Measurements from ENCODE around the gene SKIC2.
A peak's percentile ranks its signal among the peaks of the same experiment; 100 is the strongest.

Gene SKIC2

DNA sequence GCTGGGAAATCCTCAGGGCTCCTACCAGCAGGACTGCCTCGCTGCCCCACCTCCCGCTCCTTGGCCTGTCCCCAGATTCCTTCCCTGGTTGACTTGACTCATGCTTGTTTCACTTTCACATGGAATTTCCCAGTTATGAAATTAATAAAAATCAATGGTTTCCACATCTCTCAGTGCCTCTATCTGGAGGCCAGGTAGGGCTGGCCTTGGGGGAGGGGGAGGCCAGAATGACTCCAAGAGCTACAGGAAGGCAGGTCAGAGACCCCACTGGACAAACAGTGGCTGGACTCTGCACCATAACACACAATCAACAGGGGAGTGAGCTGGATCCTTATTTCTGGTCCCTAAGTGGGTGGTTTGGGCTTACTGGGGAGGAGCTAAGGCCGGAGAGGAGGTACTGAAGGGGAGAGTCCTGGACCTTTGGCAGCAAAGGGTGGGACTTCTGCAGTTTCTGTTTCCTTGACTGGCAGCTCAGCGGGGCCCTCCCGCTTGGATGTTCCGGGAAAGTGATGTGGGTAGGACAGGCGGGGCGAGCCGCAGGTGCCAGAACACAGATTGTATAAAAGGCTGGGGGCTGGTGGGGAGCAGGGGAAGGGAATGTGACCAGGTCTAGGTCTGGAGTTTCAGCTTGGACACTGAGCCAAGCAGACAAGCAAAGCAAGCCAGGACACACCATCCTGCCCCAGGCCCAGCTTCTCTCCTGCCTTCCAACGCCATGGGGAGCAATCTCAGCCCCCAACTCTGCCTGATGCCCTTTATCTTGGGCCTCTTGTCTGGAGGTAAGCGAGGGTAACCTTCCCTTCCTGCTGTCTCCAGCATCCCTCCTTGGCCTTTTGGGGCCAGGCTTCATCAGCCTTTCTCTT, 13.2 kb upstream of the SKIC2 start, which contains the start of gene CFB:
TSS of gene CFB (plus strand) at position 589 of the 863 bp plus-strand sequence. CDS start at position 716, 127 bp downstream.
- no peak for DNase-seq

DNA sequence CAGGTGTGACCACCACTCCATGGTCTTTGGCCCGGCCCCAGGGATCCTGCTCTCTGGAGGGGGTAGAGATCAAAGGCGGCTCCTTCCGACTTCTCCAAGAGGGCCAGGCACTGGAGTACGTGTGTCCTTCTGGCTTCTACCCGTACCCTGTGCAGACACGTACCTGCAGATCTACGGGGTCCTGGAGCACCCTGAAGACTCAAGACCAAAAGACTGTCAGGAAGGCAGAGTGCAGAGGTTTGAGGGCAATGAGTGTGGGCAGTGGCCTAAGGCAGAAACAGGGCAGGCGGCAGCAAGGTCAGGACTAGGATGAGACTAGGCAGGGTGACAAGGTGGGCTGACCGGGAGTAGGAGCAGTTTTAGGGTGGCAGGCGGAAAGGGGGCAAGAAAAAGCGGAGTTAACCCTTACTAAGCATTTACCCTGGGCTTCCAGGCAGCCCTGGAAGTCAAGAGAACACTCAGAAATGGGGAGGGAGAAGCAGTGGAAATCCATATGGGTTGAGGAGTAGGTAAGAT, 12.5 kb upstream of the SKIC2 start:
- DNase-seq = no peak

DNA sequence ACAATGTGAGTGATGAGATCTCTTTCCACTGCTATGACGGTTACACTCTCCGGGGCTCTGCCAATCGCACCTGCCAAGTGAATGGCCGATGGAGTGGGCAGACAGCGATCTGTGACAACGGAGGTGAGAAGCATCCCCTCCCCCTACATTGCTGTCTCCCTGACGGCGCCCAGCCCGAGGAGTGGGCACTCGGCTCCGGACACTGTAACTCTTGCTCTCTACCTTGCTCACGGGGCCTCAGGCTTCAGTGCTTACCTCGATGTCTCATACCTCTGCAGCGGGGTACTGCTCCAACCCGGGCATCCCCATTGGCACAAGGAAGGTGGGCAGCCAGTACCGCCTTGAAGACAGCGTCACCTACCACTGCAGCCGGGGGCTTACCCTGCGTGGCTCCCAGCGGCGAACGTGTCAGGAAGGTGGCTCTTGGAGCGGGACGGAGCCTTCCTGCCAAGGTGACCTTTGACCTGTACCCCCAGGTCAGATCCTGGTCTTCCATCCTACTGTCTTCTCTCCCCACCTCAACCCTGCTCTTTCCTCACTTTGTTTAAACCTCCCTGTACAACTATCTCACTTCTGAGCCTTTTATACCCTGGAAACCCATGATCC, 11.8 kb upstream of the SKIC2 start:
- DNase-seq = no peak

DNA sequence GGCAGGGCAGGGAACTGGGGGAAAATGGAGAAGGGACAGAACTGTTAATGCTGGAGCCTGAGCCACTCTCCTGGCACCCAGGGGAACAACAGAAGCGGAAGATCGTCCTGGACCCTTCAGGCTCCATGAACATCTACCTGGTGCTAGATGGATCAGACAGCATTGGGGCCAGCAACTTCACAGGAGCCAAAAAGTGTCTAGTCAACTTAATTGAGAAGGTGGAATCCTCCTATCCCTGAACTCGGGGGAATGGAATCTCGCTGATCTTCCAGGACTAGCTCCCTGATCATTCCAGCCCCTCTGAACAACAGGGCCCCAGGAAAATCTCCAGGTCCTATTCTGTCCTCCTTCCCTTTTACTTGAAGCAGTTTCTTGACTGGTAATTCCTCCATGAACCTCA, 11.1 kb upstream of the SKIC2 start:
- DNase-seq = no peak

DNA sequence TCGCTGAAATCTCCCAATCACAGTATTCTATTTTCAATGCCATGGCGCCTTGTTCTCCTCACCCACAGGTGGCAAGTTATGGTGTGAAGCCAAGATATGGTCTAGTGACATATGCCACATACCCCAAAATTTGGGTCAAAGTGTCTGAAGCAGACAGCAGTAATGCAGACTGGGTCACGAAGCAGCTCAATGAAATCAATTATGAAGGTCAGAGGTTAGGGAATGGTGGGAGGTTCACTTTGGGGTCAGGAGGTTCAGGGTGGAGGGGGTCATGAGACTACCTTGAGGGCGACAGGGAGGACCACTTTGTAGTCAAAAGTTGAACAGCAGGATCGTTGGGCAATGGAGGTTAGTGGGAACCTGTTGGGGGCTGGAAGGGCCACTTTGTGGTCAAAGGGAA, 10.7 kb upstream of the SKIC2 start:
- no peak for DNase-seq

DNA sequence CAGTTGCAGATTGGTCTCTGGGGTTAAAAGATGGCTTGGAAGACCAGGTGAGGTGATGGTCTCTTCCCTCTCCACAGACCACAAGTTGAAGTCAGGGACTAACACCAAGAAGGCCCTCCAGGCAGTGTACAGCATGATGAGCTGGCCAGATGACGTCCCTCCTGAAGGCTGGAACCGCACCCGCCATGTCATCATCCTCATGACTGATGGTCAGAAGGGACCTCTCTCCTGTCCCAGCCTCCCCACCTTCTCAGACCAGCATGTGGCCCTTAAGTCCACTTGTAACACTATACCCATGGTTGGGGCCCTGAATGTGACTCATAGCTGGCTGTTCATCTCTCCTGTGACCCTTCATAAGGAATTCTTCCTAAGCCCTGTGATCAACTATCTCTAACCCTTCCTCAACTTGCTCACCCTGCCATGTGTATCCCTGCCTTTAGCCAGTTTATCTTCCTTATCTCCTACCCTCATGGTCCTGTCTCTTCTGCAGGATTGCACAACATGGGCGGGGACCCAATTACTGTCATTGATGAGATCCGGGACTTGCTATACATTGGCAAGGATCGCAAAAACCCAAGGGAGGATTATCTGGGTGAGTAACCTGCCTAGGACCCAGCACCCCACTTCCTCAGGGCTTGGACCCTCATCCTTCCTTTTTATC, 10.1 kb upstream of the SKIC2 start:
- no peak for DNase-seq

DNA sequence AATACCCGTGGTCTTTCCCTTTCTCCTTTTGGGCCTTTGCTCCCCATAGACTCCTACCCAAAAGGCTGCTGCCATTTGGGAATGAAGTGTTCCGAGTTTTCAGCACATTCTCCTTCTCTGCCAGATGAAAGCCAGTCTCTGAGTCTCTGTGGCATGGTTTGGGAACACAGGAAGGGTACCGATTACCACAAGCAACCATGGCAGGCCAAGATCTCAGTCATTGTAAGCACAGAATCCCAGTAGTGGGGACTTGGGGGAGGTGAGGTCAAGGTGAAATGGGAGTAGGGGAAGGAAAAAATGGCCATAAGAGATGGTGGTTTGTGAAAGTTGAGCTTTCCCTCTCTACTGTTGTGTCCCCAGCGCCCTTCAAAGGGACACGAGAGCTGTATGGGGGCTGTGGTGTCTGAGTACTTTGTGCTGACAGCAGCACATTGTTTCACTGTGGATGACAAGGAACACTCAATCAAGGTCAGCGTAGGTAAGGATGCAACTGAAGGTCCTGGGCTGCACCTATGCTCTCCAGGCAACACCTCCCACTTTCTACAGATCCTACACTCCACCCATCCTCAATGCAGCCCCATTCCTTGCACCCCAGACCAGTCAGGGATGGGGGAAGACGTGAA, 8.9 kb upstream of the SKIC2 start:
- DNase-seq = no peak

DNA sequence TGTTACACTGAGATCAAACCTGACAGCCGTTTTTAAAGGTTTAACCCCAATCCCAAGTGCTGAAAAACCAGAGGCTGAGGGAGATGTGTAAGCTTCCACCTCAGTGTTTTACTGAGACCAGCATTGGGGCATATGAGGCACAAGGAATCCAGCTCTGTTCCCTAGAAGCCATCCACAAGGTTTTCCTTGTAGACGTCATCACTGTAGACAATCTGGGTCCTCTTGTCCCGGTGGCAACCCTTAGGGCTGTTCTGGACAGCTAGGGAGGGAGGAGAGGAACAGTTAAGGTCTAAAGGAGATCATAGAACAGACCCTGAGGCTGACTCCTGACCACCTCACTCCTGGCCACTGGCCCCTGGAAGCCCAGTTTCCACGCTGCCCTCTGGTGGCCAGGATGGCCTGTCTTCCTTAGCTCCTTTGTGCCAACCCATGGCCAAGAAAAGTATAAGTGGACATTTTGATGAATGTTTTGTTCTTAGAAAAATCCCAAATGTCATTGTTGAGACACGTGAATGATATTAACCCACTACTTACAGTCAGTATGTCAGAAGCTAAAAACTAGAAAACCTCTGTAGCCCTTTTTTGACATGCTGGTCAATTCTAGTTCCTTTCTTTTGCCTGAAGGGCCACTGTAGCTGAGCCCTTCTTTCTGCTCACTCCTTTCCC, 6.7 kb upstream of the SKIC2 start:
- DNase-seq = peak; percentile 50 to 54

DNA sequence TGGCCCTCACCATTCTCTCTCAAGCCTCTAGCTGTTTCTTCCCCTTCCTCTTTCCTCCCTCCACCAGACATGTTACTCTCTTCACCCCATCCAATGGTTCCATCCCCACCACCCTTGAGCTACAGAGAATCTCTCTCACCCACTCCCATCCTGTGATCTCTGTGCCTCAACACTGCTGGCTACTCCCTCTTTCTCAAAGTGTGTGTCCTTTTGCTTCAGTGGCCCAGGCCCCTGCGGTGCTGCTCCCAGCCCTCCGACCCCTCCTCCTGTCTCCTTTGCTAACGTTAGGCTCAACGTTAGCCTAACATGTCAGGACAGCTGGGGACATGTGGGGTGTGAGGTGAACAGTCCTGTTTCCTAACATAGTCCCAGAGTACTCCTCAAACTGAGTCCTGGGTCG, 6.1 kb upstream of the SKIC2 start:
- DNase-seq = no peak

DNA sequence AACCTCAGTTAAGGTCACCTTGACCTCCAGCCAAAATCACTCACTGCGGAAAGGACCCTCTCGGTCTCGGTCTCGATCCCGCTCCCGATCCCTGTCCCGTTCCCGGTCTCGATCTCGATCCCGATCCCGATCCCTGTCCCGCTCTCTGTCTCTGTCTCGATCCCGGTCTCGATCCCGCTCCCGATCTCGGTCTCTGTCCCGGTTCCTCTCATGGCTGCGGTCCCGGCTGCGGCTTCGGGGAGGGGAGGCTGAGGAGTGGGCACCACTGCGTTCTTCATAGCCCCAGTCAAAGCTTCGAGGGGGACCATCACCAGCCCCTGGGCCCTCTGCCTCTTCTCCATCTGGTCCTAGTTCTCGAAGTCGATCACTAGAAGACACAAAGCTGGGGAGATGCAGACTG, 4.5 kb upstream of the SKIC2 start:
- DNase-seq = no peak

DNA sequence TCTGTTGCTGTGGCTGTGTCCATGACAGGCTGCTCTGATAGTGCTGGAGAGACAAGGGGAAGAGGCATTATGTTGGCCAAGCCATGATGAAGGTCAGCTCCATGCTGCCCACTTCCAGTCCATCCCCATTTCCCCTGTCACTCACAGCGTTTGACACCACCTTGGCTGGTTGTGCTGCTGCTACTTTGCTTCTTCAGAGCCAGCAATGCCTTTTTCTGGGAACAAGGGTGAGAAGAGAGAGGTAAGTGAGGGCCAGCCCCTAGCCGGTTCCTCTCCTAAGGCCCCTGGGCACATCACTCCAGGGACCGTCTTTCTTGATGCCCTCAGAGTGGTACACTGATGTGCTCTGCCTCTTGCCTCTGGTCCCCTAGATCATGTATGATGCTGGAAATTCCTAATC, 2.2 kb upstream of the SKIC2 start:
- no peak for DNase-seq

DNA sequence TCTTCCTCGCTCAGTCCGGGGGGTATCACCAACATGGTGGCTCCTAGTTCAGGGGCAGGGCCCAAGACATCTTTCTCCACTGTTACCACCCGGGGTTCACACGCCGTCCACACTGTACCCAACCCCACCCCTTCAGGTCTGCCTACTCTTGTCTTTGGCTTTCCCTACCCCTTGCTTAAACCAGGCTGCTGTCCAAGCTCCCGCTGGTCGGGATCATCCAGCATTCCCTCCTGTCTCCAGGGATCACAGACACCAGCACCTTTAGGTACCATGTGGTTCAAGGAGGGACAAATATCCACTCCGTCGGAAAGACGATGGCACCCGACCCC, 599 bp upstream of the SKIC2 start:
- no peak for DNase-seq

DNA sequence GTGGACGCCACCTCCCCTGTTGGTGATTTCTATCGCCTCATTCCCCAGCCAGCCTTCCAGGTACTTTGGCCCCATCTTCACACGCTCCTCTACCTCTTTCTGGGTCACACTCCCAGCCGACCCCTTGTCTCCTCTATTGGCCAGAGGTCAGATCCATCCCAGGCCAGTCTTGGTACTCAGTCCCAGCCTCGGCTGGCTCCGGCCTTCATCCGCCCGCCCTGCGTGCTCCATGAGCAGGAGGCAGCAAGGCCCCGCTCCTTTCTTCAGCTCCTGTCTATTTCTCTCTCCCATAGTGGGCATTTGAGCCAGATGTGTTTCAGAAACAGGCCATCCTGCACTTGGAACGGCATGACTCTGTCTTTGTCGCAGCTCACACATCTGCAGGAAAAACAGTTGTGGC, 2.6 kb downstream of the SKIC2 start:
- no peak for DNase-seq

DNA sequence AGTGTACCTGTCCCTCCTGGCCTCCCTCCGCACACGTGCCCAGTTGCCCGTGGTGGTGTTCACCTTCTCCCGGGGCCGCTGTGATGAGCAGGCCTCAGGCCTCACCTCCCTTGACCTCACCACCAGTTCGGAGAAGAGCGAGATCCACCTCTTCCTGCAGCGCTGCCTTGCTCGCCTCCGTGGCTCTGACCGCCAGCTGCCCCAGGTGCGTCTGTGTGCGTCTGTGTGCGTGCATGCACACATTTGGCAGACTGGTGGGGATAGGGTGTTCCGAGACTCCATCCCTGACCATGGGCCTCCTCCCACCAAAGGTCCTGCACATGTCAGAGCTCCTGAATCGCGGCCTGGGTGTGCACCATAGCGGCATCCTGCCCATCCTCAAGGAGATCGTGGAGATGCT, 4.9 kb downstream of the SKIC2 start:
- DNase-seq = no peak

DNA sequence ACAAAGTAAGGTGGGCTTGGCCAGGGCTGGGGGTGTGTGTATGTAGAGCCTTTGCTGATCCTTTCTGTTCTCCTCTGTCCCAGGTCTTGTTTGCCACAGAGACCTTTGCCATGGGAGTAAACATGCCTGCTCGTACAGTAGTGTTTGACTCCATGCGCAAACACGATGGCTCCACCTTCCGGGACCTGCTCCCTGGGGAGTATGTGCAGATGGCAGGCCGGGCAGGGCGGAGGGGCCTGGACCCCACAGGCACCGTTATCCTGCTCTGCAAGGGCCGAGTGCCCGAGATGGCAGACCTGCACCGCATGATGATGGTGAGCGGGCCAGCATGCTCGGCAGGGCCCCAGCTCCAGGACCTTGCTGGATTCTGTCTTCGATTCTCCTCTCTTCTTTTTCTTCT, 6.7 kb downstream of the SKIC2 start:
- DNase-seq = no peak

DNA sequence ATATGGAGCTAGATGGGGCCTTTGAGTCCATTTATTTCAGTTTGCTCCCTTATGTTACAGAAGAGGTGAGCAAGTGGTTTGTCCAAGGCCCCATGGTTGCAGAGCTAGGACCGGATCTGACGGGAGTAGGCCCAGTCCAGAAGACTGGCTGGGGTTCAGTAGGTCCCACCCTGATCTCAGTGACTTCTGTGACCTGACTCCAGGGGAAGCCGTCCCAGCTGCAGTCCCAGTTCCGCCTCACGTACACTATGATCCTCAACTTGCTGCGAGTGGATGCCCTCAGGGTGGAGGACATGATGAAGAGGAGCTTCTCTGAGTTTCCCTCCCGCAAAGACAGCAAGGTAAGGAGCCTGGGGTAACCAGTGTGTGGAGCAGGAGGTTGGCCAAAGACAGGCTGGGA, 7.5 kb downstream of the SKIC2 start:
- no peak for DNase-seq

DNA sequence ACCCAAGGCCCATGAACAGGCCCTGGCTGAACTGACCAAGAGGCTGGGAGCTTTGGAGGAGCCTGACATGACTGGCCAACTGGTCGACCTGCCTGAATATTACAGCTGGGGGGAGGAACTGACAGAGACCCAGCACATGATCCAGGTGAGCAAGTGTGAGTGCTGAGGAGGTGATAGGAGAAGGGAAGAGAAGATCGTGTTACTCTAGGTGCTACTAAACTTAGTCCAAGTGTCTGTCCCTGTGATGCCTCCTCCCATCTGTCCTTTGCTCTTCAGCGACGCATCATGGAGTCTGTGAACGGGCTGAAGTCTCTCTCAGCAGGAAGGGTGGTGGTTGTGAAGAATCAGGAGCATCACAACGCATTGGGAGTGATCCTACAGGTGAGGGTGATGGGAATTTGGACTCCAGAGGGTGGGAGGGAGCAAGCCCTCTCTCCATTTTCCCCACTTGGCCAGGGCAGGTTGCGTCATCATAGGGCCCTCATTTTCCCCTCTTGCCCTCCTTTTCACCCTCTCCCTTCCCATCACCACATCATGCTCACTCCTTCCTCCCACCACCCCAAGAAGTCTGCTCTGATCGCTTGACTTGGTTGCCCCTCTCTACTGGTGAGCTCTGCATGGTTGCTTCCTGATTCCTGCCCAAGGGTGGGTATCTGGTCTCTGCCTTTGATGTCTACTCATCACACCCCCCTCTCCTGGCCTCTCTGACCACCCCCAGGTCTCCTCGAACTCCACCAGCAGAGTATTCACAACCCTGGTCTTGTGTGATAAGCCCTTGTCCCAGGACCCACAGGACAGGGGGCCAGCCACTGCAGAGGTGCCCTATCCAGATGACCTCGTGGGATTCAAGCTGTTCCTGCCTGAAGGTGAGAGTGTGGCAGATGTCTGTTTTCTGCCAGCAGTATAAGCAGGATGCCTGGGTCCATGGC, 8.3 kb downstream of the SKIC2 start:
- no peak for DNase-seq

DNA sequence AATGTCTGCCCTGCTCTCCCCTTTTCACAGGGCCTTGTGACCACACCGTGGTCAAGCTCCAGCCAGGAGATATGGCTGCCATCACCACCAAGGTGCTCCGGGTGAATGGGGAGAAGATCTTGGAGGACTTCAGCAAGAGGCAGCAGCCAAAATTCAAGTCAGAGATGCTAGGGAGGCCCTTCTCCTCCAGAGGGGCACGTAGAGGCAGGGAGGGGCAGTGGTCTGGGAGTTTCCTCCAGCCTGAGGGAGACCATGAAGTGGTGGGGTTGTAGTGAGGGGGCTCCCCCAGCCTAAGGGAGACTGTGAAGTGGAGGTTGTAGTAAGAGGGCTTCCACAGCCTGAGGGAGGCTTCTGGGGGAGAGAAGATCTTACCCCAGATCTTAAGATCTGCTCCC, 8.9 kb downstream of the SKIC2 start:
- DNase-seq = no peak

DNA sequence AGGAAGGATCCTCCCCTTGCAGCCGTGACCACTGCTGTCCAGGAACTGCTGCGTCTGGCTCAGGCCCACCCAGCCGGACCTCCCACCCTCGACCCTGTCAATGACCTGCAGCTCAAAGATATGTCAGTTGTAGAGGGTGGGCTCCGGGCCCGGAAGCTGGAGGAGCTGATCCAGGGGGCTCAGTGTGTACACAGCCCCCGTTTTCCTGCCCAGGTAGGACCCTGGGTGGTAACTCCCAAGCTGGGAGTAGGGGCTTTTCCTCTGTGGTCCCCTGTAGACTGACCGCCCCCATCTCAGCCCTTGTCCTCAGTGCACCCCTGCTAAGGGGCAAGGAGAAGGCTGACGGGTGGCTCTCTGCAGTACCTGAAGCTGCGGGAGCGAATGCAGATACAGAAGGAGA, 9.4 kb downstream of the SKIC2 start:
- DNase-seq = no peak

DNA sequence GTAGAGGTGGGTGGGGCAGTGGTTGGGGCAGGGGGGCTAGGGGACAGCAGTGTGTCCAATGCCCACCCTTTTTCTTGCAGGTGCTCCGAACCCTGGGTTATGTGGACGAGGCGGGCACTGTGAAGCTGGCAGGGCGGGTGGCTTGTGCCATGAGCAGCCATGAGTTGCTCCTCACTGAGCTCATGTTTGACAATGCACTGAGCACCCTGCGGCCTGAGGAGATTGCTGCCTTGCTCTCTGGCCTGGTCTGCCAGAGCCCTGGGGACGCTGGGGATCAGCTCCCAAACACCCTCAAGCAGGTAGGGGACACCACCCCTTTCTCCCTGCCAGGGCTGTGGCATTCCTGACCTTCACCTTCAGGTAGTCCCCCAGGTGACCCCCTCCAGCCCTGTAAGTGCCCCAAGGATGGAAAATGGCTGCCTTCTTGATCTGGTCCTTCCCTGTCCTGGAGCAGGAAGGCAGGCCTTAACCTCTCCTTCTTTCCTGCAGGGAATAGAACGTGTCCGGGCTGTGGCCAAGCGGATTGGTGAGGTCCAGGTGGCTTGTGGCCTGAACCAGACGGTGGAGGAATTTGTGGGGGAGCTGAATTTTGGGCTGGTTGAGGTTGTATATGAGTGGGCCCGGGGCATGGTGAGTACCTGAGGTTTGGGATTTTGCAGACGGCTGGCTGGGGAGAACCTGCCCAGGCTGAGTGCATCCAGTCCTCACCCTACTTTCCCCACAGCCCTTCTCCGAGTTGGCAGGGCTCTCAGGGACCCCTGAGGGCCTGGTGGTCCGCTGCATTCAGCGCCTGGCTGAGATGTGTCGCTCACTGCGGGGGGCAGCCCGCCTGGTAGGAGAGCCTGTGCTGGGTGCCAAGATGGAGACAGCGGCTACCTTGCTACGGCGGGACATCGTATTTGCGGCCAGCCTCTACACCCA, 10.1 kb downstream of the SKIC2 start:
- DNase-seq = no peak

Data from stimulated activated CD4-positive, alpha-beta T cell treated with anti-CD3 and anti-CD28 coated beads, Interleukin-2, amount 100 ng/mL, for 24 hours (primary cell).